NCI-H146 (cell line): Measurements from ENCODE around the gene DISC1.
"Not testable (repeated sequence)": the region's sequence is repeated elsewhere in the genome, so short reads cannot be mapped to it uniquely, and the experiment has no call there.

Experiments
- DNase-seq: peaks from one replicate; lab custom pipeline; 2025; lab: John Stamatoyannopoulos, UW

Gene DISC1

DNA sequence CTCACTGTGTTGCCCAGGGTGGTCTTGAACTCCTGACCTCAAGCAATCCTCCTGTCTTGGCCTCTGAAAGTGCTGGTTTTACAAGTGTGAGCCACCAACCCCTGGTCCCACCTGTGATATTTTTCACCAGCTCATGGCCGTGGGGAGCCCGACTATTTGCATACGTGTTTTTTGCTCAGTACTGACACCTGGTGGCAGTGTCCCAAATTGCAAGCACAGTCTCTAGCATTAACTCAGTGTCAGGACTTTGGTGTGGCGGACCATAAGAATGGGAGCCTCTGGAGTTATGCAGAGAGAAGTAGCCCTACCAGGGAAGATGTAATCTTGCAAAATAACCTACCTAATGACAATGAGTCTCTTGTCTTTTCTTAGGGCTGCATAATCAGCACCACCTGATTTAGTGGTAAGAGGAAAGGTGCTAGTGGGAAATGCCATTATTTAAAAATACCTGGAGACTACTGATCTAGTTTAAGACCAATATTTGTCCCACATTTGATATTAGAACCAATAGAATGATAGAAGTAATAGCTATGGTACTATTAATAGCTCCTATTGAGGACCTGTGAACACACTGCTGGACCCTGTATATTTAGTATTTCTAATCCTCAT, 305.4 kb downstream of the DISC1 start:
- peak; percentile 41 for DNase-seq

DNA sequence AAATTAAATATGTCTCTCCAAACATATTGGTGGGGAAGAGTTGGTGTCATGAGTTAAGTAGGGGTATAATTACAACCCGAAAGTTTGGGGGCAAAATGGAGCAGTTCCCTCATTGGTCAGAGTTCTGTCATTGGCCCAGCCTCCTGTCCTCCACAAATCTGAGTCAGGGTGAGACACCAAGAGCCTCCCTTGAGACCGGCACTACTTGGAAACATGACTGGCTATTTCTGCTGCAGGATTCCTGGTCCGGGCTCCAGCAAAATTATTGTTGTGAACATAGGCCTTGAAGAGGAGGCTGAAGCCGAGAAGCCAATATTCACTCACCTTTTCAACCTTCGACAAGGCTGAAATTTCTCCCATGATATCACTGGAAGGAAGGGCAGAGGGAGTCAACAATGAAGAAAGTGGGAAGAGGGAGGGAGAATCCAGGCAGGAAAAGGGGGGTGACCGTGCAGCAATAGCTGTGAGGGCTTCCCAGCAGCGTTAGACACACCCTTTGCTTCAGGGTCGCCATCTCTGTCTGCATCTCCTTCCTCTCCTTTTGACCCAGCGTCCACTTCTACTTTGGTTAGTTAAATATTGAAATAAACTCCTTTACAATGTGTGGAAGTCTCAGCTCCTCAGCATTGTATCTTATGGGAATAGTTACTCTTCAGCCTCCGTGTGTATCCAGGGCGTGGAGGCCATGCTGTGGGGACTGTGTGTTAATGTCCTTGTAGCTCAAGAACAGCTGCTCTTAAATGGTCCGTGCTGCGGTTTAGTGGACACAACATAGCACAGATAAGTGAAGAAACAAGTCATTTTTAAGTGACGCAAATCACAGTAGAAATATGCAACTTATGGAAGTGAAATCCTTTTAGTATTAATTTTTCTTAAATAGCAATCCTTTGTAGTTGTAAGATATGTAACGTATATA, 307.4 kb downstream of the DISC1 start:
- DNase-seq: peak; percentile 63

DNA sequence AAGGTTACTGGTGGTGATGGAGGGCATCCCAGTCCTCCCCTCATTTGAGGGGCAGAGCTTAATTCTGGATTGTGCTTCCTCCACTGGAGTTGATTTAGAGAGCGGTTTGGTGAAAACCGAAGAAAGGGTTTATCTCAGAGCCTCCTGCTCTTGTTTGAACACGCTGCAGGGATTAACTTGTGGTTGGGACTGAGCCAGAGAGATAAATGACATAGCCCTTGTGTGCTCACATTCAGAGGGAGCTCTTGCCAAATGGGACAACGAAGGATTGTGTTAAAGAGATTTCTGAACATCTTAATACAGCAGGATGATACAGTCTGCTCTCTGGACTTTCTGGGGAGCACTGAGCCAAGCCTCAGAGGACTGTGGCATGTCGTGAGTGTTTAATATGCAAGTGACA, 308.2 kb downstream of the DISC1 start:
- peak; percentile 93 for DNase-seq

DNA sequence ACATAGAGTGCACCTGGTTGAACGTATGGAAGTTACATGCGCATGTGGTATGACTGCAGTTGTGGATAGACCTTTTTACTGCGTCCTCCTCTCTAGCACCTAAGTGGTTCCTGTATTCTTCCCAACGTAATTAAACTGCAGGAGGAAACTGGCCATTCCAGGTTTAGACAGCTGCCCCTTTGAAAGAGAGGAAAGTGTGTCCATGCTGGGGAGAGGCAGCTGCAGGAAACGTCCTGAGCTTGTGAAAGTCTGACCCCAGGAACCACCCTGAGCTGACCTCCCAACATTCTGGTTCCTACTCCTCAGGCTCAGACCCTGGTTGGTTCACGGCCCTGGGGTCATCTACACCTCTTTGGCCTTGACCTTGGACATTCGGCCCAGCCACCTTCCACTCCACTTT, 309.3 kb downstream of the DISC1 start:
- peak; percentile 94 for DNase-seq

DNA sequence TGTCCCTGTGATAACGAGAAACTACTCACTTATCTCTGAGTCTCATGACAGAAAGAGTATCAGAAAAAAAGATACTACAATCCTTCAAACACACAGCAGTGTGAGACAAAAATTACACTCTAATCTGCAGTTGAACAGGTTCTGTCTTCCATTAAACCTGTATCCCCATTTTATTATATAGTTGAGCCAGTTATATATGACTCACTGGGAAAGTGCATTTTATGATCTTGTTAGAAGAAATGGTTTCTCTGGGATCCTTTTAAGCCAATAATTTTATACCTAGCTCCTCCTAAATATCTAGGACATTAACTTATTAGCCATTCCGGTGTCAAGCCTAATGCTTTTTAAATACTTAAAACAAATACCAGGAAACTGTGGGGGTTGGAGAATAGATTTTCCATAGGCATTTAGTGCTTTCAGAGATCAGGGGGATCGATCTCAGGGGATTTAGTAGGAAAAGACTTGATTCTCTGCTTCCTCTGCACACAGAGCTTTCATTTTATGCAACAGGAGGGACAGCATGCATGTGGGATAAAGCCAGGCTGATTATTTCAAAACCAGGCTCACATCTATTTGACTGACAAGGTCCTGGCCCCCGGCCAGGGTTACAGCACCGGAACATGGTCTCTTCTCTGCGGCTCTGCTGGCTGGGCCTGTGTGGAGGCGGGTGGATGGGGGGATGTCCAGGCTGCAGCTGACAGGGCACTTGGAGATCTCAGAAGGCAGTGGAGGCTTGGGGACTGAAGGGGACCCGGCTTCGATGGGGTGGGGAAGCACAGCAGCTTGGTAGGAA, 310.6 kb downstream of the DISC1 start:
- peak; percentile 63 for DNase-seq

DNA sequence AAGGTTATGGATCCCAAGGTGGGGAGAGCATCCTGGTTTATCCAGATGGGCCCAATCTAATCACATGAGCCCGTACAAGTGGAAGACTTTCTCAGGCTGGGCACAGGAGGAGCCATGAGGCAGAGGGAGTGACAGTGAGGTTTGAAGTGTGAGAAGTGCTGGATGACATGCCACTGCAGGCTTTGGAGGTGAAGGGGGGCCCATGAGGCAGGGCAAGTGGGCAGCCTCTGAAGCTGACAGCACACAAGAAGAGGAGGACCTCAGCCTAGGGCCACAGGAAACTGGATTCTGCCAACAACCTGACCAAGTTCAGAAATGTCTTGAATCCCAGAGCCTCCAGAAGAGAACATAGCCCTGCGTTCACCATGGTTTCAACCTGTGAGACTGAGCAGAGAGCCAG, 311.6 kb downstream of the DISC1 start:
- DNase-seq: no peak

DNA sequence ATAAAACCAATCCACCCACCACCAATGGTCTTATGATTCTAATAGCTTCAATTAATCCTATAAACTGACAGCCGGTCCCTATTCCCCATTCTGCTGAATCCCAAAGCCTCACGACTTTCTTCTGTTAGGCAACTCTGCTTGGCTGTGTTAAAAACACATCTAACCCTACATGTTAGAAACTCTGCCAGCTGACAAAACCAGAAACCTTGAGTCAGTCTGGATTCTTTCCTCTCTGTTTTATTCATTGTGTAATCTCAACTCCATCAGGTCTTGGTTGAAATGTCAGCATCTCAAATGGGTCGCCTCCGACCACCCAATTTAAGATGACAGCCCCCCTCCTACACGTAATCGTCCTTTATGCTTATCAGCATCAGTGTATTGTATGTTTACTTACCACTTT, 312.1 kb downstream of the DISC1 start:
- DNase-seq: no peak

DNA sequence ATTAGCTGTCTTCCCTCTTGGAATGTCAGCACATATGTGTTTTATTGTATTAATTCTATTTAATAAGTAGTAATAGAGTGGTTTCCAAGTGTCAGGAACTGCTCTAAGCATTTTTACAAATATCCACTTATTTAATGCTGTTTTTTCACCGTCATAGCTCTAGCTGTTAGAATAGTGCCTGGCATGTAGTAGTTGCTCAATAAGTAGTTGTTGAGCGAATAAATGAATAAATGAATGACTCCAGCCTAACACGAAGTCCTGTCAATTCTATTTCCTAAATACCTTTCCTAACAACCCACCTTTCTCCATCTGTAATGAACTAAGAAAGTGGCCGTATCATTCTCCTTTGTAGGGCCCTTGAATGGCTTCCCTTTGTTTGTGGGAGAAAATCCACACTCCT, 312.5 kb downstream of the DISC1 start:
- DNase-seq: no peak

DNA sequence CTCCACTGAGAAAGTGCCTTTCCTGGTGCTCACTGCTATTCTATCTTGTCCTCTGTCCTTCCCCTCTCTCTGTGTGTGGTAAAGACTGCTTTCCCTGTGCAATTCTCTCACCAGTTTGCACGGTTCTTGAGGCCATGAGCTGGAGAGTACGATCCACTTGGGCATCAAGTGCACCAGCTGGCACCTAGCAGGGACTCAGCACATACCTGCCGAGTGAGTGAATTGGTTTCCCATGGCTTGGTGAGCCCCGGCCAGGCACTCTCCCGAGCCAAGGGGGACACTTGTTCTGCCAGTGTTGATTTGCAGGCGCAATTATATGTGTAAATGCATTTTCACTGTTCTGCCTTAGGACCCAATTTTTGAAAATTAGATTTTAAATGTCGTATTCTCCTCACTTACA, 313.5 kb downstream of the DISC1 start:
- no peak for DNase-seq

DNA sequence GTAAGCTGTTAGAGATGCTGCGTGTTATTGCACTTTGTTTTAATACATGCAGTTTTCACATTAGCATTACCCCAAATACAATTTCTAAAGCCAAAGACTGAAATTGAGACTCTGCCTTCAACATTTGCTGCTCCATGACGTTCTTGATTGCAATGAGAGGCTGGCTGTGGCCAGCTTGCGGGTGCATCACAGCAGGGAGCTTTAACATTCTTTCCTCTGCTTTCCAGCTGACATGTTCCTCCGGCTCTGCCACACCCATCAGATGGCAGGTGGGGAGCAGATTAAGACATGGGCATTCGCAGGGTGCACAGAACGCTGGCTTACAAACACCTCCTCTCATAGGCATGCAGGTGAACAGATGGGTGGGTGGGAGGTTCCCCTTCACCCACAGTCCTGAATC, 314.1 kb downstream of the DISC1 start:
- peak; percentile 74 for DNase-seq

DNA sequence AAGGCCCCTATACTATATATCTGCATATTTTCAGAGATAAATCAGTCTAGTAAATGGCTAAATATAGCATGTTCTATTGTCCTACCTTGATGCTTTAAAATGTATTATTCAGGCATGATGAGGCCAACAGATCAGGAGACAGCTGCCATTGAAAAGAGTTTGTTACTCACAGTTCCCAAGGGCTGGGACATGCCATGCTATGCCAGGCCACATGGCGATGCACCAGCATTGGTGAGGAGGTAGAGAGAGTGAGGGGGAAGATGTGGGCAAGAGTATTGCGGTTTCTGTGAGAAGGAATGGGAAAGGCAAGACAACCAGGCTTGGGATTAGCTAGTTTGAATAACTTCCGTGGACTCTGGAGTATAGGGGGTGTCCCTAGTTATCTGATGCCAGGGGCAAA, 316.5 kb downstream of the DISC1 start:
- DNase-seq: no peak

DNA sequence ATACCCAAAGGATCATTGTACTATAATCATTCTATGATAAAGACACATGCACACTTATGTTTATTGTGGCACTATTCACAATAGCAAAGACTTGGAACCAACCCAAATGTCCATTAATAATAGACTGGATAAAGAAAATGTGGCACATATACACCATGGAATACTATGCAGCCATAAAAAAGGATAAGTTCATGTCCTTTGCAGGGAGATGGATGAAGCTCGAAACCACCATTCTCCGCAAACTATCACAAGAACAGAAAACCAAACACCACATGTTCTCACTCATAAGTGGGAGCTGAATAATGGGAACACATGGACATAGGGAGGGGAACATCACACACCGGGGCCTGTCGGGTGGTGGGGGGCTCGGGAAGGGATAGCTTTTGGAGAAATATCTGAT, 321.5 kb downstream of the DISC1 start:
- DNase-seq: not testable (repeated sequence)

DNA sequence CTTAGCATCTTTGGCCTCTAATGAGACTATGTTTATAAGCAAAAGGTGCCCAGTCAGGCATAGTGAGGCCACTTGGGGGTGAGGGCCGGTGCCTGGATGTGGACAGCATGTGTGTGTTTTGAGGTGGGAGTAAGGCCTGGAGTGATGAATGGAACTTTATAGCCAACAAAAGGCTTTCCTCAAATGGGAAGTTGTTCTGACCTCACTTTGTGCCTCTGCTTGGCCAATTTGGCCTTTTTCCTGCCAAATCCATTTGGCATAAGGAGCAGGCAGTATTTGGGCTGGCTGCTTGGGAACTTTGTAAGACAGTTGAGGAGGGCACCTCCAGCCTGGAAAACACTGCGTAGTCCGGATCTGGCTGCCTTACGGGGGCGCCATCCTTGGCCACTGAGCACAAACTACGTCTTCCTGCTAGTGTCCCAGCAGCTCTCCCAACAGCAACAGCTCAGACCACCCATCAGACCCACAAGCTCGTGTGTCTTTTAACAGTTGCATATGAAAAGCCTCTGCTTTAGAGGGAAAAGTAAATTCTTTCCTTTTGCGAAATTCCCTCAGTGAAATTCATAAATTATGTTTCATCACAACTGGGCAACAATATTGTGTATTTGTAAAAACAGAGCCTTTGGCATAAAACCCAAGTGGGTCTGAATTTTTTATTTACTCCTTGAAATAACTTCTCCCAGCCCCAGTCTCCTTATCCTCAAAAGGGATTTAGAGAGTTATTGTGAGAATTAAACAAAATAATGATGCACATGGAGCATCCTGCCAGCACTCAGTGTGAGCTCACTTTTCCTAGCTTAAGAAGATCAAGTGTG, 322.9 kb downstream of the DISC1 start:
- no peak for DNase-seq

DNA sequence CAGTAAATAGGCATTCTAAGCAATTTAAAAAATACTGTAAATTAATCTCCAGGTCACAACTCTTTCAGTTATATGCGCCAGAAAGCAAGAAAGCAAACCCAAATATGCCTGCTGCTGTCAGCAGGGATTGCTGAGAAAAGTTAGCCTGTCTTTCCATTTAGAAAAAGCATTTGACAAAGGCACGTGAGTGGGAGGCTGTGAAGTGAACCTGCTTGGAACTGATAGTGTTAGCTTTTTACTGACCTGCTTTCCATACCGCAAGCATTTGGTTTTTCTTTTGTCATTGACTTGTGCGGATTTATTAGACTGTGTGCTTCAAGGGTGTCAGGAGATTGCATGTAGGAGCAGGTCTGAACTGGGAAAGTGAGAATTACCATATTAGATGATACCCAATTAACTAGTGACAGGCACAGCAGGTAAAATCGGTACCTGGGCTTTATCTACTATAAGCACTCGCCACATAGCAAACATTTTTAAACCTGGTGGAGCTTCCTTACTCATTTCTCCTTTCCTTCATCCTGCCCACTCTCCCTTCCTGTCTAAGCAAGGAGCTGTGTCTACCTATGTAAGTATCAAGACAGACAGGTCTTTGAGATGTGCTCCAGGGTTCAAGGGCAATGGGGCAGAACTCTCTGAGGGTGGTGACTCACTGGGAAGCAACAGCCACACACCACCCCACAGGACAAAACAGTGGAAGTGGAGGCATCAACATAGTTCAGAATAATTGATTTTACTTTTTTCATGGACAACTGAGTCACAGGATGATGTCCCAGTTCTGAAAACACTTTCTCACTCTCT, 323.9 kb downstream of the DISC1 start:
- DNase-seq: peak; percentile 53

DNA sequence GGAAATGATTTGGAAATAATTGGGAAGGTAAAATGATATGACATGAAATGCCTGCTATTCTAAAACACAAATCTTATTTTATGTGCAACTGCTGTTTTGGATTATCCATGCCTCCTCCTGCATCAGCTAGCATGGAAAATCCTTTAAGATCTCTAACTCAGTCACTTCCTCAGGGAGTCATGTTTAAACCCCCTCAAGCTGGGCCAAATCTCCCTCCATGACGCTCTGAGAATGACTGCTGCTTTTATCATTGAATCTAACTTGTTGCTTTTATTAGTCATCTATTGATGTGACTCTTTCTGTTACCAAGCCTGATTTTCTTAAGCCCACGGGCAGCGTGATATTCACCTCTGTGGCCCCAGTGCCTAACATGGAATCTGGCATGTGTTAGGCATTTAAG, 324.8 kb downstream of the DISC1 start:
- no peak for DNase-seq

DNA sequence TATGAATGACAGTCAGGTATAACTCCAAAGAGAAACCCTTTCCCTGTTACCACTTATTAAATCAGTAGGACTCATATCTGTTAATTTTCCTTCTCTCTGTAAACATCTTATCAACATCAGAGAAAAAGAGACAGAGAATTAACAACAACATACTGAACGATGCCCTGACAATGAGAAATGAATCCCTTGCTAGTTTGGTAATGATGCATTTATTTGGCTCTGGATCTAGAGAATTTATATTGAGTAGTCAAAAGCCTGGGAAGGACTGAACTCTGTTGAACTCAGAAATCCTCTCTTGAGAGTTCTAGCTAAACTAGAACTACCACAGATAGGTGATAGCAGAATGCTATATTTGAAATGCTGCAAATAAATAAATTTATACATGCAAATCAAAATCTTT, 325.6 kb downstream of the DISC1 start:
- DNase-seq: no peak

DNA sequence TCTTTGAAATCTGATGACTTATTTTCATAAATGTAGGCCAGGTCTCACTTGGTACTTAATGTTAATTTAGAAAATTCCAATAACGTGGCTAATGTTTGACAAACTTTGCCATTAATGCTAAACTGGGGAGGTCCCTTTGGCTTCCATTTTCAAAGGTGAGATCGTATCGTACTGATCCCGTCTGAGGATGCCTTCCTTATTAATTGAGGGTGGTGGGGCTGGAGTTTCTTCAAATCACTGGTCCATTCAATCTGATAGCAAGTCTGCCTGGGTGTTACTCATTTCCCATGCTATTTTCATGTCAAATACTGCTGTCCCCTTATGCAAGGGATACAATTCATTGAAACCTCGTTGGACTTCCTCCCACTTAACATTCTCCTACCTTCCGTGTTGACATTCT, 327.1 kb downstream of the DISC1 start:
- no peak for DNase-seq

DNA sequence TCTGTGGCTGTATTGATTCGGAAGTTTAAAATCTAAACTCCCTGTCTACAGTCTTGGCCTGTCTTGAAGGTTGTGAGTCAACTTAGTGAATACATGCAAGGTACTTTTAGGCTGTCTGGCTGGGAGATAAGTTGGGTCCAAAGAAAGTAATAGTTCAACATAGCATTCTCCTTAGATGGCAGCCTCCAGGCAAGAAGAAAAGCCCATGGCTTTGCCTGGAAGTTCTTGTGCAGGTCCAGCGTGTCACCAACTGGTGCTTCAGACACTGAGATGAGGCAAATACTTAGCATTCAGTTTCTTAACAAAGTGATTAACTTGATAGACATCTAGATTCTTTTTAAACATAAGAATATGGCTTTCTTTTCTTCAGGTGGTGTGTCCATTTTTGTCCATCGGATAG, 328.2 kb downstream of the DISC1 start:
- DNase-seq: no peak

DNA sequence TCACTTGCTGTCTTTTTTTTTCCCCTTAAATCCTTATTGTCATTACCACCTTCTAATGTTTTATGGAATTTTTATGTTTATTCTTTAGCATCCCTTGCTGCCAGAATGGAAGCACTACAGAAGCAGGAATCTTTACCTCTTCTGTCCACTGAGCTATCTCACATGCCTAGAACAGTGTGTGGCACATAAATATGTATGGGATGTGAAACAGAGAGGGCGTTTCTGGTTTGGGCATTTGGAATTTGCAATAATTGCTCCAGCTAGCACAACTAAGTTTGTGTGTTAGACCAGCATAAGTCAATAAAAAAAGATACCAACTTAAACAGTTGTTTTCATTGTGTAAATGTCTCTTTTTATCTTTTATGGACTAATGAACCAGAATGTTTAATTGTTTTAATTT, 330.8 kb downstream of the DISC1 start:
- no peak for DNase-seq

DNA sequence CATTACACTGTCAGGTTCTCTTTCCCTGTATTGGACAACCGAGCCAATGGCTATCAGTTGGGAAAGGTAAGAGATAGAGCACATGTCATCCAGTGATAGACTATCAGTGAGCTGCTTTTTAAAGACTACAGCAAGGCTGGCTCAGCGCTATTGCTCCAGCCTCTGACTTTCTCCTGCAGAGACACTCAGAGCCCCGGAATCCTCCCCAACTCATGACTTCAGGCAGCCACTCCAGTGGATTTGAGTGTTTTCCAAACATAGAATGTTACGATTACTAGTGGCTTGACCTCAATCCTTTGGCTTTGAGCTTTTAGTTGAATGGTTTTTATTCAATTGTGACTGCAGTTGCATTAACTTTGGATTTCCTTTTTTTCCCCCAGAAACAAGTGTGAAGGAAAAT, 331.9 kb downstream of the DISC1 start:
- DNase-seq: no peak

DNA sequence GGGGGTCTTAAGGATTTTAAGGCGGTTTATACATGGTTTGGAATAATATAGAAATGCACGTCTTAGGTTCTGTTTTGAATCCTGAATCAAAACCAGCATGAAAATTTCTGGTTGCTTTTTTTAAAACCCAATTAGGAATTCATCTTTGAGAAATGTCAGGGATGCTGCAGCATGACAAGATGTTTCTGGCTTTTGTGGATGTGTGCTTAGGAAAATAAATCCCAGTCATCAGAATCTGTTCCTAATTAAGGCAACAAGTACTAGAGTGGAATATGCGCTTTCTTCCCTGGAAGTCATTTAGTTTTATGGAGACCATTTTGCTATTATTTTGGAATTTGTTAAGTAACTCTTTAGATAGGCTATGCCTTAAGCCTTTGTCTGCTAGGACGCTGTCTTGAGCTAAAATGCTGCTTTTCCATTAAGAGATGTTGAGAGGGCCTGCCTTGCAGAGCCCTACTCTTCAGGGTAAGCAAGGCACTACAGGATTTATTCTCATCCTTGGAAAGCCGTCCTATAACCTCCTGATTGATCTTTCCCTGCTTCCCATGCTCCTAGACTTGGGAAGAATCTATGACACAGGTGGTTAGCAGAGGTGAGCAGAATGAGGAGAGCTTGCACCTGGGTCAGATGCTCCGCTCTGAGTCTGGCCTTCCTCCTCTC, 332.8 kb downstream of the DISC1 start:
- DNase-seq: no peak
